Embryonic facial prominence (tissue), 1 donor: ENCODE measurements around the gene GSN.

Experiments used
- DNase-seq: peaks from one replicate; pipeline ENCODE4 v3.0.0-alpha.2; 2016; ENCODE audit errors: extremely low spot score

GSN gene

GRCh38 chr9:121353241-121354061 lies 85.5 kb downstream of the GSN start:
- no peak for DNase-seq

GRCh38 chr9:121354141-121354540 lies 86.2 kb downstream of the GSN start:
- no peak for DNase-seq

- DNase-seq, result no peak
These were observed 86.8 kb downstream of the GSN start for GRCh38 chr9:121354762-121355161.

GRCh38 chr9:121357011-121357410 lies 89.0 kb downstream of the GSN start:
- DNase-seq, result no peak

GRCh38 chr9:121358751-121359150 lies 90.8 kb downstream of the GSN start:
- no peak for DNase-seq

- DNase-seq, result no peak
These were observed 91.7 kb downstream of the GSN start for GRCh38 chr9:121359351-121360294.

GRCh38 chr9:121360601-121361374 lies 92.8 kb downstream of the GSN start:
- no peak for DNase-seq

GRCh38 chr9:121362813-121363621 lies 95.1 kb downstream of the GSN start:
- DNase-seq, result peak; percentile 6

GRCh38 chr9:121363622-121363961 lies 95.6 kb downstream of the GSN start:
- DNase-seq, result no peak

GRCh38 chr9:121364077-121364476 lies 96.1 kb downstream of the GSN start:
- DNase-seq, result no peak

GRCh38 chr9:121364886-121365285 lies 96.9 kb downstream of the GSN start:
- DNase-seq, result no peak

- DNase-seq, result no peak
These were observed 97.6 kb downstream of the GSN start for GRCh38 chr9:121365564-121365963.

- no peak for DNase-seq
These were observed 98.7 kb downstream of the GSN start for GRCh38 chr9:121366611-121367192.

GRCh38 chr9:121367306-121368137 lies 99.6 kb downstream of the GSN start:
- no peak for DNase-seq

GRCh38 chr9:121368138-121368522 lies 100.2 kb downstream of the GSN start:
- DNase-seq, result no peak

GRCh38 chr9:121368745-121369144 lies 100.8 kb downstream of the GSN start:
- no peak for DNase-seq

GRCh38 chr9:121369595-121370265 lies 101.8 kb downstream of the GSN start, which contains the start of gene STOM:
TSS of gene STOM (minus strand) at chr9:121370250. CDS start at chr9:121370187, 63 bp downstream.
- peak; percentile 68 for DNase-seq

- DNase-seq, result no peak
These were observed 103.6 kb downstream of the GSN start for GRCh38 chr9:121371495-121372061.
